ENCODE data around the gene MAP4. TPM values are rescaled to one million over a fixed set of nuclear protein-coding genes. Genes with fewer than 3 reads are reported as not detected.
A peak's percentile ranks its signal among the peaks of the same experiment; 100 is the strongest.

Gene MAP4
- total and polyA plus RNA-seq, 2 donors (not counting 3 experiments of a cell fraction or from before 2014, with no cell fraction given): 121 to 290 TPM

- no peak overlapping the region for H2AFZ ChIP-seq (ENCODE audit: low read depth, low read length)
- peaks cover 9% of the 10 kb centered on the region for H4K20me1 ChIP-seq (replicated peaks; ENCODE audit: control insufficient read depth, extremely low read depth, insufficient read depth, low read length)
- H3K9ac ChIP-seq (replicated peaks; ENCODE audit: extremely low read depth, insufficient read depth, low read length): no peak overlapping the region
- H3K4me2 ChIP-seq (ENCODE audit: insufficient read depth, low read length): no peak overlapping the region
- ChIA-PET CTCF (interaction anchor here (1.5 to 2.3 kb wide), 6 partner anchors 10 to 190 kb away, joined by 4 to 10 read pairs (median 6); no protein-coding TSS in a partner anchor), POLR2A (no interaction called here)
- no peaks in the 10 kb centered on the region for H3K27me3 ChIP-seq (ENCODE audit: control insufficient read depth in 2 of 2, insufficient read depth in 2 of 2, low read length in 2 of 2)
- H3K36me3 ChIP-seq (ENCODE audit: control insufficient read depth in 2 of 2, extremely low read depth in 1 of 2, insufficient read depth in 2 of 2, low read length in 2 of 2): no peaks in the 10 kb centered on the region
- no TSS peak for BruUV-seq (replicated peaks)
- H3K79me2 ChIP-seq (ENCODE audit: control insufficient read depth, insufficient read depth, low read length): peaks cover 86% of the 10 kb centered on the region
- intact Hi-C loops (cut with micrococcal nuclease) (no loop called here), dilution Hi-C loops (cut with MboI; ENCODE audit: extremely low pct_ligation_motif_present, low sequenced_read_pairs) (no loop called here)
- H3K4me3 ChIP-seq (replicated peaks in 1 of 3; ENCODE audit: insufficient read depth in 1 of 3, low read depth in 1 of 3, low read length in 3 of 3): no peak overlapping the region
- DNase-seq (ENCODE audit: low read depth, low spot score): no peak
- H3K27ac ChIP-seq (ENCODE audit: insufficient read depth, low read depth, low read length): no peak overlapping the region
- no peak for TF ChIP-seq MYC (IDR thresholded peaks at IDR 0.05; ENCODE audit: low read depth, low read length)
- H3K4me1 ChIP-seq (ENCODE audit: control insufficient read depth, extremely low read depth, insufficient read depth, low read length): peaks cover 39% of the 10 kb centered on the region
- FAIRE-seq: no peak
- H3K9me3 ChIP-seq (replicated peaks; ENCODE audit: control insufficient read depth, insufficient read depth, low read length): no peaks in the 10 kb centered on the region
- H3K9me1 ChIP-seq (replicated peaks; ENCODE audit: control insufficient read depth, extremely low read depth, insufficient read depth, low read length): no peaks in the 10 kb centered on the region
Observed at GRCh38 chr3:48014358-48014757, 1.9 kb downstream of the MAP4 start.

DNA sequence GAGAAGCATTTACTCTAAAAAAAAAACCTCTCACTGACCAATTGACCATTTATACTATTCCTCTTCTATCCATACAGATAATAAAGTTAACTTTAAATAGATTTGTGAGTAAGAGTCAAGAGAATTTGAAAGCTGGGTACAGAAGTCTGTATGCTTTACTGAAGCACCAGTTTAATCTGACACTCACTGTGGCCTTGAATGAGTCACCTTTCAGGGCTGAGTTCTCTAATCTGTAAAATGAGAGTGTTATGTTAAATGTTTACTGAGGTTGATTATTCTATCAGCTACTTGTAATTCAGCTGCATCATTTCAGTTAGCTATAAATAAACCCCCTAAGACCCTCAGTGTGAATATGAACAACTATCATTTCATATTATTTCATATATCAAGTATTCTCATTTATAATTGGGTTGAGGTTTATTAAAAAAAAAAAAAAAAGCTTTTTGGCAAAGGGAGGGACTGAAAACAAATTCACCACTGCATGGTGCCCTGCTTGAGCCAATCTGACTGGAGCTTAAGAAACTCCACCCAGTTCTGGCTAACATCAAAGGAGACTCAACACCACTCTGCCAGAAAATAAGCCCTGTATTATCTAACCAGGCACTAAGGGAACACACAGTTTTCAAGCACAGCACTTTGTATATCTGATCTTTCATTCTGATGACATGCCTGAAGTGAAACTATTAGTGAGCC, 2.8 kb downstream of the MAP4 start:
- Histone ChIP-seq H3K9me1 (replicated peaks; ENCODE audit: control insufficient read depth, extremely low read depth, insufficient read depth, low read length) (no peaks in the 10 kb centered on the region), H3K9me3 (replicated peaks; ENCODE audit: control insufficient read depth, insufficient read depth, low read length) (no peaks in the 10 kb centered on the region), H3K27me3 (ENCODE audit: control insufficient read depth in 2 of 2, insufficient read depth in 2 of 2, low read length in 2 of 2) (no peaks in the 10 kb centered on the region), H2AFZ (ENCODE audit: low read depth, low read length) (no peak overlapping the region), H3K9ac (replicated peaks; ENCODE audit: extremely low read depth, insufficient read depth, low read length) (no peak overlapping the region), H3K27ac (ENCODE audit: insufficient read depth, low read depth, low read length) (peak overlapping the region; percentile 16), H4K20me1 (replicated peaks; ENCODE audit: control insufficient read depth, extremely low read depth, insufficient read depth, low read length) (peaks cover 9% of the 10 kb centered on the region), H3K4me3 (replicated peaks in 1 of 3; ENCODE audit: insufficient read depth in 1 of 3, low read depth in 1 of 3, low read length in 3 of 3) (no peak overlapping the region), H3K79me2 (ENCODE audit: control insufficient read depth, insufficient read depth, low read length) (peaks cover 89% of the 10 kb centered on the region), H3K36me3 (ENCODE audit: control insufficient read depth in 2 of 2, extremely low read depth in 1 of 2, insufficient read depth in 2 of 2, low read length in 2 of 2) (no peaks in the 10 kb centered on the region), H3K4me2 (ENCODE audit: insufficient read depth, low read length) (no peak overlapping the region), H3K4me1 (ENCODE audit: control insufficient read depth, extremely low read depth, insufficient read depth, low read length) (peaks cover 39% of the 10 kb centered on the region)
- dilution Hi-C loops (cut with MboI; ENCODE audit: extremely low pct_ligation_motif_present, low sequenced_read_pairs): no loop called here
- DNase-seq (ENCODE audit: low read depth, low spot score): peak; percentile 60
- TF ChIP-seq MYC (IDR thresholded peaks at IDR 0.05; ENCODE audit: low read depth, low read length) (no peak), FOS (IDR thresholded peaks at IDR 0.05; ENCODE audit: borderline replicate concordance, insufficient read depth, low read length) (peak; percentile 85), JUN (IDR thresholded peaks at IDR 0.05; ENCODE audit: borderline replicate concordance, insufficient read depth, insufficient read length, low read depth) (peak; percentile 55)
- BruUV-seq (replicated peaks): no TSS peak
- ChIA-PET POLR2A (no interaction called here), CTCF (interaction anchor here (0.7 to 2.3 kb wide), 12 partner anchors 9 to 190 kb away, joined by 3 to 10 read pairs (median 5); no protein-coding TSS in a partner anchor)
- peak; percentile 61 for FAIRE-seq
- intact Hi-C loops (cut with micrococcal nuclease): no loop called here

All from endothelial cell of umbilical vein (primary cell).